OCI-LY7 (cell line): ENCODE data around the gene ANKS6.

Source experiments
- CTCF ChIP-seq: fragments of 200-600 bp; sonication (generic); conservative IDR thresholded peaks from 2 replicates; pipeline ENCODE4 v1.5.1; 2014; ENCODE audit warnings: mild to moderate bottlenecking, antibody characterized with exemption, low read length, moderate library complexity, mixed read lengths
- EZH2phosphoT487 ChIP-seq: fragments of 200-600 bp; sonication (generic); IDR thresholded peaks from 2 replicates; pipeline ENCODE4 v1.6.1; 2018; ENCODE audit warnings: low read depth, borderline replicate concordance, mild to moderate bottlenecking, mixed run types, antibody characterized with exemption, low read length, moderate library complexity, mixed read lengths

GRCh38 chr9:98778711-98779530 lies 17.4 kb downstream of the ANKS6 start:
- no peak for TF ChIP-seq CTCF
- no peak for TF ChIP-seq EZH2phosphoT487
